Measurements from ENCODE around the gene CHMP6. TPM values are rescaled to one million over a fixed set of nuclear protein-coding genes. Genes with fewer than 3 reads are reported as not detected.

CHMP6 gene
- total RNA-seq, 1 experiment from 2014 or later, result 17.4 TPM

GRCh38 chr17:80963812-80964543 is 27.7 kb upstream of the CHMP6 start:
- TF ChIP-seq EZH2 (IDR thresholded peaks at IDR 0.05; ENCODE audit: low read depth), result no peak
- TF ChIP-seq, protein P1, sequence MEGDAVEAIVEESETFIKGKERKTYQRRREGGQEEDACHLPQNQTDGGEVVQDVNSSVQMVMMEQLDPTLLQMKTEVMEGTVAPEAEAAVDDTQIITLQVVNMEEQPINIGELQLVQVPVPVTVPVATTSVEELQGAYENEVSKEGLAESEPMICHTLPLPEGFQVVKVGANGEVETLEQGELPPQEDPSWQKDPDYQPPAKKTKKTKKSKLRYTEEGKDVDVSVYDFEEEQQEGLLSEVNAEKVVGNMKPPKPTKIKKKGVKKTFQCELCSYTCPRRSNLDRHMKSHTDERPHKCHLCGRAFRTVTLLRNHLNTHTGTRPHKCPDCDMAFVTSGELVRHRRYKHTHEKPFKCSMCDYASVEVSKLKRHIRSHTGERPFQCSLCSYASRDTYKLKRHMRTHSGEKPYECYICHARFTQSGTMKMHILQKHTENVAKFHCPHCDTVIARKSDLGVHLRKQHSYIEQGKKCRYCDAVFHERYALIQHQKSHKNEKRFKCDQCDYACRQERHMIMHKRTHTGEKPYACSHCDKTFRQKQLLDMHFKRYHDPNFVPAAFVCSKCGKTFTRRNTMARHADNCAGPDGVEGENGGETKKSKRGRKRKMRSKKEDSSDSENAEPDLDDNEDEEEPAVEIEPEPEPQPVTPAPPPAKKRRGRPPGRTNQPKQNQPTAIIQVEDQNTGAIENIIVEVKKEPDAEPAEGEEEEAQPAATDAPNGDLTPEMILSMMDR (conservative IDR thresholded peaks at IDR 0.05), result no peak
- Histone ChIP-seq H3F3A (ENCODE audit: insufficient read depth, low read depth) (no peaks in the 10 kb centered on the region), H3K9me3 (ENCODE audit: insufficient read depth, low read depth) (no peaks in the 10 kb centered on the region), H2AFZ (no peak overlapping the region), H3K4me1 (replicated peaks; ENCODE audit: insufficient read depth) (no peaks in the 10 kb centered on the region), H4K20me1 (ENCODE audit: insufficient read depth) (no peaks in the 10 kb centered on the region), H3K79me2 (ENCODE audit: low read depth) (no peaks in the 10 kb centered on the region), H3K27me3 (ENCODE audit: insufficient read depth, low read depth) (no peaks in the 10 kb centered on the region), H3K27ac (no peak overlapping the region), H3K36me3 (ENCODE audit: low read depth) (no peaks in the 10 kb centered on the region), H3K4me3 (no peak overlapping the region), H3K4me2 (no peak overlapping the region), H3K9me2 (ENCODE audit: insufficient read depth) (no peaks in the 10 kb centered on the region)
- intact Hi-C loops (cut with micrococcal nuclease; ENCODE audit: unreplicated experiment), result no loop called here
- no peak for DNase-seq
- CTCF ChIA-PET, result no interaction called here
- POLR2A ChIA-PET (ENCODE audit: unreplicated experiment), result no interaction called here
- BruUV-seq (replicated peaks), result no TSS peak

DNA sequence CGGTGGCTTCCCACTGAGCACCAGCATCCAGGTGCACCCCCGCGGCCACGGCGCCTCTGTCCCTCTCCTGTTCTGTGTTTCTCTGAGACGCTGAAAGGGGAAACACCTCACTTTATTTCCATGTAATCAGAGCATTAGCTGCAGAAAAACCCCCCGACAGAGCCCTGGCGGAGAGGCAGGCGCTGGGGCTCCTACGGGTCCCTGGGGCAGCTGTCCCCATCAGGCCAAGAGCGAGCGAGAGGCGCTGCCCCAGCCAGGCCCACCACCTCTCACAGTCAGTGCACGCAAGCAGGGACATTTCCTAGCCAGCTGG is 27.1 kb upstream of the CHMP6 start:
- DNase-seq, result no peak
- Histone ChIP-seq H3K9me2 (ENCODE audit: insufficient read depth) (no peaks in the 10 kb centered on the region), H3K79me2 (ENCODE audit: low read depth) (no peaks in the 10 kb centered on the region), H3K27ac (no peak overlapping the region), H3K27me3 (ENCODE audit: insufficient read depth, low read depth) (no peaks in the 10 kb centered on the region), H3K4me3 (no peak overlapping the region), H3K4me2 (no peak overlapping the region), H3K4me1 (replicated peaks; ENCODE audit: insufficient read depth) (no peaks in the 10 kb centered on the region), H3K36me3 (ENCODE audit: low read depth) (no peaks in the 10 kb centered on the region), H3F3A (ENCODE audit: insufficient read depth, low read depth) (no peaks in the 10 kb centered on the region), H4K20me1 (ENCODE audit: insufficient read depth) (no peaks in the 10 kb centered on the region), H2AFZ (no peak overlapping the region), H3K9me3 (ENCODE audit: insufficient read depth, low read depth) (no peaks in the 10 kb centered on the region)
- no peak for TF ChIP-seq EZH2 (IDR thresholded peaks at IDR 0.05; ENCODE audit: low read depth)
- TF ChIP-seq, protein P1 (conservative IDR thresholded peaks at IDR 0.05), result no peak
- BruUV-seq (replicated peaks), result no TSS peak
- ChIA-PET POLR2A (ENCODE audit: unreplicated experiment) (no interaction called here), CTCF (no interaction called here)
- intact Hi-C loops (cut with micrococcal nuclease; ENCODE audit: unreplicated experiment), result no loop called here

DNA sequence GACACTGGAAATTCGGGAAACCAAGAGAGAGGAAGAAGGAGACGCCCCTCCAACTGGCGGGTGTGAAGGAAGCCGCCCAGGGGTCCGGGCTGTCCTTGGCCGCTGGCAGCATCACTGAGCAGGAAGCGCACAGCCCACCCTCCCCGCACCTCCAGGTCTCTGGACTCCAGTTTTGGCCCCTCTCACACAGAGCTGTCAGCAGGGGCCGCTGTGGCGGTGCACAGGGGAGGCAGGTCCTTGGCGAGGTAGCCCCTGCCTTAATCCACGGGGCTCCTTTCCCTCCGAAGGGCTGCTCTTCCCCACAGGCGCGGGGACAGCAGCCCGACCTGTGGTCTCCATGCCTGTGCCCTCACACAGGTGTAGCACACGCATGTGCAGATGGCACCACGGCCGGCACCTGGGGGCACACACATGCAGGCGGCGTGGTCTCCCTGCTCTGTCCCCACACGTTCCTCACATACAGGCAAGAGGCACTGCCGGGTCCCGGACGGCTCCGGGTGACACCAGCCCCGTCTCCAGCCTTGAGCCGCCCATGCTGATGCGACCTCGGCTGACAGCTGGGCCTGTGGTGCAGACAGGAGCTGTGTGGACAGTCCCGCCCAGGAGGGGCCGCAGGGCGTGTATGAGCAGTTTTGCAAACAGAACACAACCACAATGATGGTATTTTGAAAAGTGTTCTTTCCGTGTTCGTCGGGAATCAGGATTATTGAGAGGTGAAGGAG is 26.6 kb upstream of the CHMP6 start:
- no peak overlapping the region for H3K4me3 ChIP-seq
- no peaks in the 10 kb centered on the region for H3K4me1 ChIP-seq (replicated peaks; ENCODE audit: insufficient read depth)
- no peak for TF ChIP-seq EZH2 (IDR thresholded peaks at IDR 0.05; ENCODE audit: low read depth)
- TF ChIP-seq, protein P1 (conservative IDR thresholded peaks at IDR 0.05), result no peak
- no peaks in the 10 kb centered on the region for H3F3A ChIP-seq (ENCODE audit: insufficient read depth, low read depth)
- intact Hi-C loops (cut with micrococcal nuclease; ENCODE audit: unreplicated experiment), result no loop called here
- no peaks in the 10 kb centered on the region for H3K36me3 ChIP-seq (ENCODE audit: low read depth)
- CTCF ChIA-PET, result no interaction called here
- H3K4me2 ChIP-seq, result no peak overlapping the region
- no peaks in the 10 kb centered on the region for H3K79me2 ChIP-seq (ENCODE audit: low read depth)
- BruUV-seq (replicated peaks), result no TSS peak
- no peak overlapping the region for H3K27ac ChIP-seq
- no peaks in the 10 kb centered on the region for H4K20me1 ChIP-seq (ENCODE audit: insufficient read depth)
- no peaks in the 10 kb centered on the region for H3K9me2 ChIP-seq (ENCODE audit: insufficient read depth)
- DNase-seq, result no peak
- POLR2A ChIA-PET (ENCODE audit: unreplicated experiment), result interaction anchor here (0.6 kb wide), 1 partner anchor 1344 kb away, joined by 6 read pairs; no protein-coding TSS in a partner anchor
- H2AFZ ChIP-seq, result no peak overlapping the region
- no peaks in the 10 kb centered on the region for H3K27me3 ChIP-seq (ENCODE audit: insufficient read depth, low read depth)
- no peaks in the 10 kb centered on the region for H3K9me3 ChIP-seq (ENCODE audit: insufficient read depth, low read depth)

Measured in PC-9 (cell line).